ENCODE results near the gene IL11. TPM values are rescaled to one million over a fixed set of nuclear protein-coding genes. Genes with fewer than 3 reads are reported as not detected.
A peak's percentile ranks its signal among the peaks of the same experiment; 100 is the strongest.
"Not testable (repeated sequence)": the region's sequence is repeated elsewhere in the genome, so short reads cannot be mapped to it uniquely, and the experiment has no call there.

The IL11 gene
- total RNA-seq, 1 experiment from 2014 or later, result 141 TPM

- H3K9me3 ChIP-seq (replicated peaks); DNase-seq (ENCODE audit: low read depth in 1 of 2, low spot score in 2 of 2); H3K27ac ChIP-seq; H3K27me3 ChIP-seq (replicated peaks); H3K4me3 ChIP-seq: not testable (repeated sequence)
- Histone ChIP-seq H3K36me3 (peaks cover 73% of the 10 kb centered on the region), H3K4me1 (replicated peaks) (peaks cover 35% of the 10 kb centered on the region)
Observed at GRCh38 chr19:55401390-55401789, 31.1 kb upstream of the IL11 start.

GRCh38 chr19:55400281-55401087 lies 30.2 kb upstream of the IL11 start:
- no peaks in the 10 kb centered on the region for H3K9me3 ChIP-seq (replicated peaks)
- no peak for DNase-seq (ENCODE audit: low read depth in 1 of 2, low spot score in 2 of 2)
- H3K4me1 ChIP-seq (replicated peaks), result peaks cover 26% of the 10 kb centered on the region
- H3K27me3 ChIP-seq (replicated peaks), result no peaks in the 10 kb centered on the region
- H3K27ac ChIP-seq, result no peak overlapping the region
- H3K36me3 ChIP-seq, result peaks cover 63% of the 10 kb centered on the region
- H3K4me3 ChIP-seq, result no peak overlapping the region

DNA sequence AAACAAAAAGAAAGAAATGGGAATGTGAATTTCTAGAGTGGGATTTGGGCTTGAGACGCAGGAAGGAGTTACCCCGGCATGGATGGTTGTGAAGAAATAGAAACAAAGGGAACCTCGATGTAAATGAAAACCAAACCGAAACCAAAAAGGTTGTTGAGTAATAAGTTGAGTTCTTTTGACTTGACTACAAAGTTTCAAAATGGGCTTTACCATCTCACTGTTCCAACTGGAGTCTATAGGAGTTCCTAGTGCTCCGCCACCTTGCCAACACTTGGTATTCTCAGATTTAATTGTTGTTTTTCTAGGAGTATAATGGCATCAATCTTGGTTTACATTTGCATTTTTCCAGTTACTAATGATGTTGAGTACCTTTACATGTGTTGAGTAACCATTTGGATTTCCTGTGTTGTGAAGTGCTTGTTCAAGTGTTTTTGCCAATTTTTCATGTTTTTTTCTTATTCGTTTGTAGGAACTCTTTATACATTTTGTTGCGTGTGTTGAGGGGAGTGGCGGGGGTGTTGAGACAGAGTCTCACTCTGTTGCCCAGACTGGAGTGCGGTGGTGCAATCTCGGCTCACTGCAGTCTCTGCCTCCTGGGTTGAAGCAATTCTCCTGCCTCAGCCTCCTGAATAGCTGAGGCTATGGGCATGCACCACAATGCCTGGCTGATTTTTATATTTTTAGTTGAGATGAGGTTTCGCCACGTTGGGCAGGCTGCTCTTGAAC lies 28.1 kb upstream of the IL11 start:
- Histone ChIP-seq H3K4me3 (no peak overlapping the region), H3K27ac (no peak overlapping the region), H3K36me3 (peaks cover 42% of the 10 kb centered on the region), H3K9me3 (replicated peaks) (no peaks in the 10 kb centered on the region), H3K27me3 (replicated peaks) (no peaks in the 10 kb centered on the region), H3K4me1 (replicated peaks) (peaks cover 11% of the 10 kb centered on the region)
- no peak for DNase-seq (ENCODE audit: low read depth in 1 of 2, low spot score in 2 of 2)

DNA sequence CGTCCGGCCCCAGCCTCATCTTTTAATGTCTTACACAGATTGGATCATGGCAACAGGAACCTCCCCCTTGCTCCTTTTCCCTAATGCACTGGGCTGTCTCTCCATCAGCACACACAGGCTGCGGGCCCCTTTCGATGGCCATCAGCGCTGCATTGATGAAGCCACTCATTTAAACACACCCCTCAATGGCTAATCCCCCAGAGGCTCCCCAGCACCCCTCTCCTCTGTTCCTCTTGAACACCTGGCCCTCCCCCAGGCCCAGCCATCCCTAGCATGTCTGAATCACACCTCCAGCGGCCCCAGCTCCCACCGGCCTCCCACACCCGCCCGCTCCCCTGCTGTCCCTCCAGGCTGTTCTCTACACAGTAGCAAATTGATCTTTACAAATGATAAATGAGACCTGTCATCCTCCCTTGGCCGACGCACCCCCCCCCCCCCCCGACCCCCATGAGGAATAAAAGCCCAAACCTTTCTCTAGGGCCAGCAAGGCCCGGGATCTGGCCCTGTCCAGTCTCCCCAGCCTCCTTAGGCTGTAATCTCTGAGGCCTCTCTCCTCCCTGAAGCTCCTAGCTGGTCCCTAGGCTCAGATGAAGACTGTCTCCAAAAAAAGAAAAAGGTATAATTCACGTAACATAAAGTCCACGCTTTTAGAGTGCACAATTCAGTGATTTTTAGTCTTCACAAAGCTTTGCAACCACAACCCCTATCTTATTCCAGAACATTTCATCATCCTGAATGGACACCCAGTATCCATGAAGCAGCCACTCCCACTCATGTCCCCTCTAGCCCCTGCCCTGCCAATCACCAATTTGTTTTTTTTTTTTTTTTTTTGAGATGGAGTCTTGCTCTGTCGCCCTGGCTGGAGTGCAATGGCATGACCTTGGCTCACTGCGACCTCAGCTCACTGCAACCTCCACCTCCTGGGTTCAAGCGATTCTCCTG lies 22.8 kb upstream of the IL11 start:
- Histone ChIP-seq H3K36me3 (peaks cover 40% of the 10 kb centered on the region), H3K4me3 (no peak overlapping the region), H3K9me3 (replicated peaks) (no peaks in the 10 kb centered on the region), H3K4me1 (replicated peaks) (peaks cover 9% of the 10 kb centered on the region), H3K27ac (no peak overlapping the region), H3K27me3 (replicated peaks) (no peaks in the 10 kb centered on the region)
- no peak for DNase-seq (ENCODE audit: low read depth in 1 of 2, low spot score in 2 of 2)

GRCh38 chr19:55391702-55392615 lies 21.7 kb upstream of the IL11 start:
- H3K4me1 ChIP-seq (replicated peaks), result peaks cover 20% of the 10 kb centered on the region
- DNase-seq (ENCODE audit: low read depth in 1 of 2, low spot score in 2 of 2), result no peak
- H3K27me3 ChIP-seq (replicated peaks), result no peaks in the 10 kb centered on the region
- no peaks in the 10 kb centered on the region for H3K9me3 ChIP-seq (replicated peaks)
- no peak overlapping the region for H3K27ac ChIP-seq
- peaks cover 51% of the 10 kb centered on the region for H3K36me3 ChIP-seq
- no peak overlapping the region for H3K4me3 ChIP-seq

DNA sequence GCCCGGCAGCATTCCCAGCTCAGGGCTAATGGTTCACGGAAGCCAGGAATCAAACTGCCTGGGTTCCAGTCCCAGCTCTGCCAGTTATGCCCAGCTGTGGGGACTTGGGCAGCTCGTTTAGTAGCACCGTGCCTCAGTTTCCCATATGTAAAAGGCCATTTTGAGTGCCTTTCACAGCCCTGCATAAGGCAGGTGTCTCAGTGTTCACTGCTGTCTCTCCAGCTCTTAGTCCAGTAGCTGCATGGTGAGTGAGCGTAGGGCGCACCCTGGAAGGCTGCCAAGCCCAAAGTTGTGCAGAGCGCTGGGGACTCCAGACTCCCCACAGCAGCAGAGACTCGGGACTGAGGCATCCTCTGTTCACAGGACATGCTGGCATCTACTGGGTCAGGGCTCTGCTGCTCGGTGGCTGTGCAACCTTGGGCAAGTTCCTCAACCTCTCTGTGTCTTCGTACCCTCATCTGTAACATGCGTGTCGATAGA lies 21.0 kb upstream of the IL11 start:
- no peaks in the 10 kb centered on the region for H3K9me3 ChIP-seq (replicated peaks)
- no peaks in the 10 kb centered on the region for H3K27me3 ChIP-seq (replicated peaks)
- H3K36me3 ChIP-seq, result peaks cover 59% of the 10 kb centered on the region
- H3K27ac ChIP-seq, result no peak overlapping the region
- H3K4me1 ChIP-seq (replicated peaks), result peaks cover 25% of the 10 kb centered on the region
- DNase-seq (ENCODE audit: low read depth in 1 of 2, low spot score in 2 of 2), result no peak
- no peak overlapping the region for H3K4me3 ChIP-seq

DNA sequence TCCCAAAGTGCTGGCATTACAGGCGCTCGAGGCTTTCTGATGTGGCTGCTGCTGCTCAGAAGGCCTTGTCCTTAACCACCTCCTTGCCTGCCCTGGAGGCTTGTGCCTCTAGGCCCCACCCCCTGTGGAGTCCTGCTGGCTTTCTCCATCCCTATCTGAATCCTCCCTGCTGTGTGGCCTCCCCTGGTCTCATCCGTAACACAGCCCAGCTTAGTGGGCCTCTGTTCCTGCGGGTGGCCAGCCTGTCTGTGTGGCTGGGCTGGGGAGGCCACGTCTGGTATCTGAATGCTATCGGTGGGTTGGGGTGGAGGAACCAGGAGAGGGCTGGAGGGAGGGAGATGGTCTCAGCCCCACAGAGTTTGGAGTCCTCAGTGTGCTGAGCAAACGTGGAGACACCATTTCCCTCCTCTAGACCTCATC lies 20.2 kb upstream of the IL11 start:
- H3K36me3 ChIP-seq, result peaks cover 63% of the 10 kb centered on the region
- no peaks in the 10 kb centered on the region for H3K27me3 ChIP-seq (replicated peaks)
- no peaks in the 10 kb centered on the region for H3K9me3 ChIP-seq (replicated peaks)
- no peak overlapping the region for H3K4me3 ChIP-seq
- H3K4me1 ChIP-seq (replicated peaks), result peaks cover 25% of the 10 kb centered on the region
- no peak for DNase-seq (ENCODE audit: low read depth in 1 of 2, low spot score in 2 of 2)
- no peak overlapping the region for H3K27ac ChIP-seq

GRCh38 chr19:55389386-55390317 lies 19.4 kb upstream of the IL11 start:
- Histone ChIP-seq H3K27me3 (replicated peaks) (no peaks in the 10 kb centered on the region), H3K27ac (no peak overlapping the region), H3K4me3 (no peak overlapping the region), H3K36me3 (peaks cover 63% of the 10 kb centered on the region), H3K4me1 (replicated peaks) (peaks cover 31% of the 10 kb centered on the region), H3K9me3 (replicated peaks) (no peaks in the 10 kb centered on the region)
- DNase-seq (ENCODE audit: low read depth in 1 of 2, low spot score in 2 of 2), result no peak

DNA sequence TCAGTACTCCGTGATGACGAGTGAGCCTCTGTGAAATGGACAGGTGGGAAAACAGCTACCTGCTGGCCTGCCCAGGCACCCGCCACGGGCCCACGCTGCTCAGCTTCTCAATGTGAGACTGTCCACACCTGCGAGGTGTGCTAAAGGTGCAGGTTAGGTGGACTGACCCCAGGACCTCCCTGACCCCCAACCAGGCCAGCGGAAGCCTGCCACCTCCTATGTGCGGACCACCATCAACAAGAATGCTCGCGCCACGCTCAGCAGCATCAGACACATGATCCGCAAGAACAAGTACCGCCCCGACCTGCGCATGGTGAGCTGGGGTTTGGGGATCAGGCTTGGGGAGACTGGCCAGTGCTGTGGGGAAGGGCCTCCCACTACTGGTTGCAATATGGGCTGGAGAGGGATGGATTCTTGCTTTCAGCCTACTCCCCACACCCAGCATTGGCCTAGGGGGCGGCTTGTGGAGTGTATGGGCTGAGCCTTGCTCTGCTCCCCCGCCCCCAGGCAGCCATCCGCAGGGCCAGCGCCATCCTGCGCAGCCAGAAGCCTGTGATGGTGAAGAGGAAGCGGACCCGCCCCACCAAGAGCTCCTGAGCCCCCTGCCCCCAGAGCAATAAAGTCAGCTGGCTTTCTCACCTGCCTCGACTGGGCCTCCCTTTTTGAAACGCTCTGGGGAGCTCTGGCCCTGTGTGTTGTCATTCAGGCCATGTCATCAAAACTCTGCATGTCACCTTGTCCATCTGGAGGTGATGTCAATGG lies 17.7 kb upstream of the IL11 start:
- no peaks in the 10 kb centered on the region for H3K27me3 ChIP-seq (replicated peaks)
- H3K9me3 ChIP-seq (replicated peaks), result 0 out of 2 replicates have a peak, but pooled peaks cover 2% of the 10 kb centered on the region
- peaks cover 45% of the 10 kb centered on the region for H3K4me1 ChIP-seq (replicated peaks)
- peak overlapping the region; percentile 69 for H3K4me3 ChIP-seq
- no peak for DNase-seq (ENCODE audit: low read depth in 1 of 2, low spot score in 2 of 2)
- peaks cover 63% of the 10 kb centered on the region for H3K36me3 ChIP-seq
- no peak overlapping the region for H3K27ac ChIP-seq

DNA sequence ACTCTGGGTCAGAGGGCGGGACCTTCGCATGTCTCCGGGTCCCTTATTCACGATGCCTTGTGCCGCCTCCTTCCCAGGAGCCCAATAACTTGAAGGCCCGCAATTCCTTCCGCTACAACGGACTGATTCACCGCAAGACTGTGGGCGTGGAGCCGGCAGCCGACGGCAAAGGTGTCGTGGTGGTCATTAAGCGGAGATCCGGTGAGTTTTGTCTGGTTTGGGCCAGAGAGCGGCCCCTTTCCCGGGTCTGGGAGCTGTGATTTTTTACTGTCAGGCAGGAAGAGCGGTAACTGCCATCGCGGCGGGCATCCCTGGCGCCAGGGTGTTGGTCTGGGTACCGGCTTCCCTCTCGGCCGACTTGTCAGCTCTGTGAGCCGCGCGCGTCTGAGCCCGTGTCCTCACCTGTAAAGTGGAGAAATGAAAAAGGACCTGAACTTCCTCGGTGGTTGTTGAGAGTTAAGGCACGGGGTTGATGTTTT lies 16.3 kb upstream of the IL11 start:
- no peaks in the 10 kb centered on the region for H3K27me3 ChIP-seq (replicated peaks)
- H3K4me3 ChIP-seq, result peak overlapping the region; percentile 69
- DNase-seq (ENCODE audit: low read depth in 1 of 2, low spot score in 2 of 2), result no peak
- H3K36me3 ChIP-seq, result peaks cover 57% of the 10 kb centered on the region
- 0 out of 2 replicates have a peak, but pooled peaks cover 2% of the 10 kb centered on the region for H3K9me3 ChIP-seq (replicated peaks)
- H3K27ac ChIP-seq, result peak overlapping the region; percentile 41; the same call in 1 of the 2 replicates
- H3K4me1 ChIP-seq (replicated peaks), result peaks cover 45% of the 10 kb centered on the region

Measured in SJSA1 (cell line).